Right lobe of liver (tissue), 6 donors: ENCODE data around the gene EMILIN3. TPM values are rescaled to one million over a fixed set of nuclear protein-coding genes. Genes with fewer than 3 reads are reported as not detected.

Source experiments
- ATAC-seq, 4 donors: fragments of 200-7000 bp; cut with Tn5 transposase; one replicate each; pipeline ENCODE4 v1.9.1; 2020; ENCODE audit warnings: mild to moderate bottlenecking in 4 of 4, moderate library complexity in 4 of 4
- DNase-seq, 3 donors: peaks; one replicate each; pipeline ENCODE4 v3.0.0-alpha.2; 2020
- H3K27ac ChIP-seq, 3 donors: fragments of 200-600 bp; one replicate each; pipeline ENCODE4 v1.8.0; 2022
- H3K27me3 ChIP-seq, 2 donors: fragments of 200-600 bp; one replicate each; pipeline ENCODE4 v1.8.0; 2022
- H3K36me3 ChIP-seq, 4 donors: fragments of 200-600 bp; sonication (generic) in 1 of 4; one replicate each; pipeline versions ENCODE4 v1.5.1 to v1.8.0; 2017 to 2022; ENCODE audit warnings: control low read depth in 1 of 4
- H3K4me1 ChIP-seq, 4 donors: fragments of 200-600 bp; sonication (generic) in 1 of 4; one replicate each; pipeline versions ENCODE4 v1.5.1 to v1.8.0; 2017 to 2022; ENCODE audit warnings: control low read depth in 1 of 4
- H3K4me3 ChIP-seq, 3 donors: fragments of 200-600 bp; one replicate each; pipeline ENCODE4 v1.8.0; 2022
- H3K9me3 ChIP-seq, 4 donors: fragments of 200-600 bp; sonication (generic) in 1 of 4; one replicate each; pipeline versions ENCODE4 v1.5.1 to v1.8.0; 2017 to 2022; ENCODE audit warnings: control low read depth in 1 of 4
- CTCF ChIP-seq, 4 donors: fragments of 200-600 bp in 3 of 4; fragments of 450-650 bp in 1 of 4; IDR thresholded peaks; one replicate each; pipeline versions ENCODE4 v1.5.1 to v1.8.0; 2016 to 2022; ENCODE audit warnings: antibody characterized with exemption in 4 of 4, mild to moderate bottlenecking in 2 of 4
- POLR2A ChIP-seq: fragments of 450-650 bp; IDR thresholded peaks from one replicate; pipeline ENCODE4 v1.6.1; 2017; ENCODE audit warnings: antibody characterized with exemption, mild to moderate bottlenecking
- WGBS: methylation state at CpG from one replicate; pipeline ENCODE4 v1.1.6; 2018; ENCODE audit warnings: low coverage, low lambda C conversion rate; ENCODE audit not compliant: insufficient coverage; ENCODE audit errors: missing lambda C conversion rate; 5-methylcytosine and 5-hydroxymethylcytosine counted together
- intact Hi-C, 2 donors: fragments of 100-400 bp; cut with DNase I; formaldehyde crosslinking; loops; one replicate each; pipeline versions ENCODE4 v1.11.2 to v1.14.1; 2022
- total RNA-seq, 6 experiments: library from RNA; depleted of rRNA in 2 of 6; stranded (reverse); fragments of >200 nt in 2 of 6; fragmentation: NEBNext Ultra II Directional in 3 of 6; extraction: Animal tissue kit (Norgen Biotek cat#: 25700) in 3 of 6; gene quantifications; one replicate each; pipeline versions ENCODE4 v1.1.0 to v1.2.4, GENCODE V29; 2016 to 2023
- donor health status: DM: no; HTN: yes; CAD: no.
- donor health status: DM: no; HTN: no; CAD: no.
- donor health status: DM: no; HTN: no; CAD: no.
- donor health status: DM: no; HTN: yes; CAD: no.
- donor health status: DM: no; HTN: yes; CAD: no.

Gene EMILIN3
- total RNA-seq, 6 experiments from 2014 or later: 0.07 to 0.09 (median 0.07) TPM; not detected in 3

GRCh38 chr20:41403604-41404003 lies 37.0 kb upstream of the EMILIN3 start:
- no peak for DNase-seq
- WGBS: 93% methylated on average over 12 of the region's 12 CpGs
- H3K4me3 ChIP-seq: no peak overlapping the region
- no peaks in the 10 kb centered on the region for H3K27me3 ChIP-seq
- no peaks in the 10 kb centered on the region for H3K4me1 ChIP-seq
- H3K36me3 ChIP-seq: peaks cover 0 to 23% (median 7%) of the 10 kb centered on the region in 4 donors
- no peaks in the 10 kb centered on the region for H3K9me3 ChIP-seq
- TF ChIP-seq POLR2A (no peak), CTCF (IDR thresholded peaks at IDR 0.05) (no peak)
- intact Hi-C loops: no loop called here
- no peak overlapping the region for H3K27ac ChIP-seq
- no peak for ATAC-seq

- Histone ChIP-seq H3K9me3 (no peaks in the 10 kb centered on the region), H3K27ac (no peak overlapping the region), H3K27me3 (no peaks in the 10 kb centered on the region), H3K4me3 (no peak overlapping the region), H3K4me1 (no peaks in the 10 kb centered on the region), H3K36me3 (no peaks in the 10 kb centered on the region)
- WGBS: 80% methylated on average over 2 of the region's 2 CpGs
- DNase-seq: no peak
- intact Hi-C loops: no loop called here
- TF ChIP-seq CTCF (IDR thresholded peaks at IDR 0.05) (no peak), POLR2A (no peak)
- ATAC-seq: peak in 1 of 4 donors; percentile 26
These were observed 31.8 kb upstream of the EMILIN3 start for GRCh38 chr20:41398408-41398807.

GRCh38 chr20:41395667-41396664 lies 29.3 kb upstream of the EMILIN3 start:
- ATAC-seq (peak in 3 of 4 donors; percentile 9 to 42 (median 22)), DNase-seq (no peak)
- no peak overlapping the region for H3K4me3 ChIP-seq
- H3K27me3 ChIP-seq: no peaks in the 10 kb centered on the region
- TF ChIP-seq POLR2A (no peak), CTCF (IDR thresholded peaks at IDR 0.05) (no peak)
- intact Hi-C loops: no loop called here
- peaks cover 0 to 5% (median 0%) of the 10 kb centered on the region in 4 donors for H3K4me1 ChIP-seq
- no peaks in the 10 kb centered on the region for H3K36me3 ChIP-seq
- H3K9me3 ChIP-seq: no peaks in the 10 kb centered on the region
- no peak overlapping the region for H3K27ac ChIP-seq
- 53% methylated on average over 6 of the region's 18 CpGs for WGBS

GRCh38 chr20:41394931-41395666 lies 28.5 kb upstream of the EMILIN3 start:
- Histone ChIP-seq H3K4me1 (peaks cover 0 to 5% (median 0%) of the 10 kb centered on the region in 4 donors), H3K4me3 (no peak overlapping the region), H3K27ac (no peak overlapping the region), H3K27me3 (no peaks in the 10 kb centered on the region), H3K36me3 (no peaks in the 10 kb centered on the region), H3K9me3 (no peaks in the 10 kb centered on the region)
- no peak for DNase-seq
- no peak for TF ChIP-seq CTCF (IDR thresholded peaks at IDR 0.05)
- no peak for TF ChIP-seq POLR2A
- no peak for ATAC-seq
- WGBS: 74% methylated on average over 4 of the region's 9 CpGs
- intact Hi-C loops: no loop called here
